T-helper 1 cell treated with Interleukin-12 subunit alpha and Interleukin-12 subunit beta and Interleukin-4 antibody, amounts not matched to agents 30 ng/mL and 1 ng/mL, for 36 hours (primary cell): ENCODE measurements around the gene KCNAB3. TPM values are rescaled to one million over a fixed set of nuclear protein-coding genes. Genes with fewer than 3 reads are reported as not detected.

Source experiments
- intact Hi-C: fragments of 100-400 bp; cut with micrococcal nuclease; formaldehyde crosslinking; loops from one replicate; pipeline ENCODE4 v1.15.1; 2024
- total RNA-seq: library from RNA; stranded (reverse); gene quantifications from 2 replicates; pipeline ENCODE4 v1.2.3, GENCODE V29; 2022

KCNAB3 gene
- total RNA-seq, 1 donor from 2014 or later = 9.8 TPM

- intact Hi-C loops = no loop called here
These were observed 13.6 kb upstream of the KCNAB3 start for GRCh38 chr17:7943291-7943690.

GRCh38 chr17:7940743-7941142 lies 11.1 kb upstream of the KCNAB3 start:
- intact Hi-C loops = no loop called here

GRCh38 chr17:7940034-7940433 lies 10.4 kb upstream of the KCNAB3 start:
- intact Hi-C loops = no loop called here

- intact Hi-C loops = no loop called here
These were observed 6.2 kb upstream of the KCNAB3 start for GRCh38 chr17:7935859-7936258.

GRCh38 chr17:7932949-7933348 lies 3.3 kb upstream of the KCNAB3 start:
- intact Hi-C loops = loop anchor here (1.0 to 5.0 kb wide), 12 partner anchors 11 to 504 kb away; partner anchors contain the start of genes ALOXE3, BORCS6, FXR2 and KDM6B

- intact Hi-C loops = loop anchor here (1.0 to 5.0 kb wide), 12 partner anchors 10 to 505 kb away; partner anchors contain the start of genes ALOXE3, BORCS6, FXR2 and KDM6B
These were observed 2.8 kb upstream of the KCNAB3 start for GRCh38 chr17:7932483-7932891.

GRCh38 chr17:7931709-7932482 lies 2.2 kb upstream of the KCNAB3 start, which contains the start of the genes CNTROB and TRAPPC1:
Gene CNTROB, plus strand, starts transcription at chr17:7932206. Its CDS starts 874 bp downstream, at chr17:7933080.
Gene TRAPPC1, minus strand, starts transcription at chr17:7931946. Its CDS starts 117 bp downstream, at chr17:7931829.
- intact Hi-C loops = loop anchor here (1.0 to 5.0 kb wide), 13 partner anchors 10 to 505 kb away; partner anchors contain the start of genes ALOXE3, BORCS6, FXR2 and KDM6B

GRCh38 chr17:7930841-7931631 lies 1.4 kb upstream of the KCNAB3 start:
- intact Hi-C loops = loop anchor here (1.0 to 5.0 kb wide), 4 partner anchors 186 to 506 kb away; partner anchors contain the start of genes ALOXE3, BORCS6 and NDEL1

GRCh38 chr17:7927596-7927995 lies 2.1 kb downstream of the KCNAB3 start:
- intact Hi-C loops = no loop called here

- intact Hi-C loops = loop anchor here (1.0 to 2.0 kb wide), 2 partner anchors 9 to 66 kb away; partner anchors contain the start of gene CNTROB
These were observed 6.6 kb downstream of the KCNAB3 start for GRCh38 chr17:7922845-7923628.

GRCh38 chr17:7922269-7922844 lies 7.3 kb downstream of the KCNAB3 start:
- intact Hi-C loops = loop anchor here (1.0 to 2.0 kb wide), 2 partner anchors 10 to 66 kb away; partner anchors contain the start of gene CNTROB

- intact Hi-C loops = no loop called here
These were observed 12.8 kb downstream of the KCNAB3 start for GRCh38 chr17:7916808-7917207.

GRCh38 chr17:7916385-7916682 lies 13.3 kb downstream of the KCNAB3 start:
- intact Hi-C loops = no loop called here

- intact Hi-C loops = loop anchor here (1.0 kb wide), 2 partner anchors 28 to 58 kb away; partner anchors contain the start of gene NAA38
These were observed 13.9 kb downstream of the KCNAB3 start, which contains the start of gene RNF227 for GRCh38 chr17:7915611-7916384. Gene RNF227, minus strand, starts transcription at chr17:7916289. Its CDS starts 94 bp downstream, at chr17:7916195.

GRCh38 chr17:7915179-7915610 lies 14.5 kb downstream of the KCNAB3 start:
- intact Hi-C loops = loop anchor here (1.0 kb wide), 2 partner anchors 28 to 58 kb away; partner anchors contain the start of gene NAA38

GRCh38 chr17:7912927-7913524 lies 16.6 kb downstream of the KCNAB3 start:
- intact Hi-C loops = loop anchor here (1.0 to 2.0 kb wide), 6 partner anchors 19 to 144 kb away; partner anchors contain the start of genes CNTROB and KDM6B

GRCh38 chr17:7911116-7911515 lies 18.5 kb downstream of the KCNAB3 start:
- intact Hi-C loops = no loop called here

- intact Hi-C loops = no loop called here
These were observed 18.9 kb downstream of the KCNAB3 start for GRCh38 chr17:7910711-7911110.

GRCh38 chr17:7910281-7910680 lies 19.4 kb downstream of the KCNAB3 start:
- intact Hi-C loops = no loop called here
